IMR-90 (cell line): ENCODE measurements around the gene FLRT1. TPM values are rescaled to one million over a fixed set of nuclear protein-coding genes. Genes with fewer than 3 reads are reported as not detected.

Experiments used
- ATAC-seq: fragments of 200-7000 bp; cut with Tn5 transposase; 2 replicates; pipeline ENCODE4 v1.9.1; 2020; ENCODE audit warnings: low read depth, mild to moderate bottlenecking, moderate library complexity
- BruUV-seq: library from RNA; stranded (reverse); fragments of 400-500 nt; replicated peaks from 2 replicates; lab custom pipeline; 2021; lab: Mats Ljungman, UMichigan
- CTCF ChIA-PET: fragments of 300-600 bp; formaldehyde crosslinking; extraction: SDS; loops from one replicate; lab custom pipeline; 2021; ENCODE audit warnings: antibody characterized with exemption; lab: Yijun Ruan, JAX
- POLR2A ChIA-PET: fragments of 300-600 bp; sonication (Branson Sonifier 250); formaldehyde crosslinking; loops from one replicate; lab custom pipeline; 2022; ENCODE audit warnings: antibody characterized with exemption; ENCODE audit not compliant: unreplicated experiment; lab: Charles Lee
- DNase-seq: peaks from one replicate; pipeline ENCODE4 v3.0.0; 2013
- H2AFZ ChIP-seq: replicated peaks from 2 replicates; pipeline ENCODE3; 2013; ENCODE audit warnings: low read length, mild to moderate bottlenecking; ENCODE audit not compliant: poor library complexity
- H2AK5ac ChIP-seq: 2 replicates; pipeline ENCODE4 v1.6.1; 2013; ENCODE audit warnings: low read depth, low read length, inconsistent platforms
- H2AK9ac ChIP-seq: replicated peaks from 2 replicates; pipeline ENCODE3; 2013; ENCODE audit warnings: mild to moderate bottlenecking, low read depth, low read length, moderate library complexity; ENCODE audit not compliant: poor library complexity
- H2BK120ac ChIP-seq: 2 replicates; pipeline ENCODE4 v1.6.1; 2013; ENCODE audit warnings: low read depth, low read length, inconsistent platforms
- H2BK15ac ChIP-seq: 3 replicates; pipeline ENCODE4 v1.6.1; 2013; ENCODE audit warnings: low read depth, low read length, inconsistent platforms
- H2BK20ac ChIP-seq: 2 replicates; pipeline ENCODE4 v1.6.1; 2013; ENCODE audit warnings: low read depth, mild to moderate bottlenecking, inconsistent platforms, low read length, moderate library complexity
- H2BK5ac ChIP-seq: 2 replicates; pipeline ENCODE4 v1.6.1; 2013; ENCODE audit warnings: mild to moderate bottlenecking, low read depth, low read length, inconsistent platforms; ENCODE audit not compliant: poor library complexity, severe bottlenecking
- H3K14ac ChIP-seq: replicated peaks from 2 replicates; pipeline ENCODE4 v1.6.1; 2013; ENCODE audit warnings: low read depth, low read length, inconsistent platforms
- H3K18ac ChIP-seq: 2 replicates; pipeline ENCODE4 v1.6.1; 2013; ENCODE audit warnings: low read depth, low read length, control low read depth
- H3K23ac ChIP-seq: 2 replicates; pipeline ENCODE4 v1.6.1; 2013; ENCODE audit warnings: low read depth, low read length, inconsistent platforms
- H3K27ac ChIP-seq: 2 replicates; pipeline ENCODE4 v1.5.1; 2013; ENCODE audit warnings: mild to moderate bottlenecking, control low read depth, low read length; ENCODE audit not compliant: insufficient read depth
- H3K27me3 ChIP-seq: 2 replicates; pipeline ENCODE4 v1.6.1; 2013; ENCODE audit warnings: low read length; ENCODE audit not compliant: control insufficient read depth, insufficient read depth
- H3K36me3 ChIP-seq: 2 replicates; pipeline ENCODE4 v1.6.1; 2013; ENCODE audit warnings: low read length, mixed read lengths; ENCODE audit not compliant: control insufficient read depth, insufficient read depth
- H3K4ac ChIP-seq: 2 replicates; pipeline ENCODE4 v1.6.1; 2013; ENCODE audit warnings: low read depth, low read length, inconsistent platforms
- H3K4me1 ChIP-seq: 2 replicates; pipeline ENCODE4 v1.6.1; 2013; ENCODE audit warnings: low read length, mixed read lengths; ENCODE audit not compliant: control insufficient read depth, insufficient read depth
- H3K4me2 ChIP-seq: 2 replicates; pipeline ENCODE4 v1.6.1; 2013; ENCODE audit warnings: low read depth, mild to moderate bottlenecking, control low read depth, low read length, moderate library complexity
- H3K4me3 ChIP-seq: 2 replicates; pipeline ENCODE4 v1.5.1; 2013; ENCODE audit warnings: low read depth, mild to moderate bottlenecking, control low read depth, low read length, moderate library complexity; ENCODE audit not compliant: insufficient read depth
- H3K56ac ChIP-seq: 2 replicates; pipeline ENCODE4 v1.6.1; 2013; ENCODE audit warnings: low read length, inconsistent platforms; ENCODE audit not compliant: insufficient read depth; ENCODE audit errors: extremely low read depth
- H3K79me1 ChIP-seq, 2 experiments: 2 replicates each; pipeline ENCODE4 v1.6.1; 2013; ENCODE audit warnings: low read length in 2 of 2, inconsistent platforms in 1 of 2, low read depth in 1 of 2
- H3K9ac ChIP-seq: 2 replicates; pipeline ENCODE4 v1.6.1; 2013; ENCODE audit warnings: low read depth, low read length, control low read depth
- H3K9me1 ChIP-seq: 2 replicates; pipeline ENCODE4 v1.6.1; 2013; ENCODE audit warnings: low read length, inconsistent platforms; ENCODE audit not compliant: insufficient read depth
- H3K9me3 ChIP-seq: 2 replicates; pipeline ENCODE4 v1.6.1; 2013; ENCODE audit warnings: low read length; ENCODE audit not compliant: control insufficient read depth, insufficient read depth
- H4K20me1 ChIP-seq: 2 replicates; pipeline ENCODE4 v1.6.1; 2013; ENCODE audit warnings: low read length, inconsistent platforms; ENCODE audit not compliant: insufficient read depth
- H4K5ac ChIP-seq: 2 replicates; pipeline ENCODE4 v1.6.1; 2013; ENCODE audit warnings: mild to moderate bottlenecking, low read depth, low read length, control low read depth
- H4K8ac ChIP-seq, 2 experiments: 2 replicates each; pipeline ENCODE4 v1.6.1; 2013; ENCODE audit warnings: low read depth in 2 of 2, low read length in 2 of 2, control low read depth in 1 of 2, inconsistent platforms in 1 of 2
- H4K91ac ChIP-seq: 2 replicates; pipeline ENCODE4 v1.6.1; 2013; ENCODE audit warnings: low read depth, low read length, inconsistent platforms; ENCODE audit not compliant: insufficient read depth
- BHLHE40 ChIP-seq: fragments of 150-350 bp; IDR thresholded peaks from 2 replicates; pipeline ENCODE4 v1.6.1; 2016; ENCODE audit warnings: mild to moderate bottlenecking, low read depth, low read length
- CEBPB ChIP-seq: IDR thresholded peaks from 2 replicates; pipeline ENCODE4 v1.6.1; 2012; ENCODE audit warnings: low read depth, low read length, improper control_type of control experiment
- CHD1 ChIP-seq: IDR thresholded peaks from 2 replicates; pipeline ENCODE4 v1.6.1; 2012; ENCODE audit warnings: low read depth, low read length, improper control_type of control experiment
- MAFK ChIP-seq: IDR thresholded peaks from 2 replicates; pipeline ENCODE4 v1.6.1; 2012; ENCODE audit warnings: low read depth, low read length, improper control_type of control experiment
- MAZ ChIP-seq: IDR thresholded peaks from 2 replicates; pipeline ENCODE4 v1.6.1; 2012; ENCODE audit warnings: low read depth, mild to moderate bottlenecking, low read length, improper control_type of control experiment, moderate library complexity, borderline replicate concordance
- MXI1 ChIP-seq: IDR thresholded peaks from 2 replicates; pipeline ENCODE4 v1.6.1; 2012; ENCODE audit warnings: low read depth, mild to moderate bottlenecking, low read length, moderate library complexity, borderline replicate concordance
- NFE2L2 ChIP-seq: fragments of 150-350 bp; IDR thresholded peaks from 2 replicates; pipeline ENCODE4 v1.6.1; 2016; ENCODE audit warnings: low read depth, mild to moderate bottlenecking, low read length
- POLR2A ChIP-seq: IDR thresholded peaks from 2 replicates; pipeline ENCODE4 v1.6.1; 2012; ENCODE audit warnings: mild to moderate bottlenecking, low read depth, low read length
- RAD21 ChIP-seq: IDR thresholded peaks from 2 replicates; pipeline ENCODE4 v1.6.1; 2012; ENCODE audit warnings: low read length, improper control_type of control experiment
- RCOR1 ChIP-seq: IDR thresholded peaks from 2 replicates; pipeline ENCODE4 v1.6.1; 2012; ENCODE audit warnings: mild to moderate bottlenecking, low read length, improper control_type of control experiment; ENCODE audit not compliant: insufficient replicate concordance
- RFX5 ChIP-seq: IDR thresholded peaks from 2 replicates; pipeline ENCODE4 v1.8.0; 2012; ENCODE audit warnings: low read depth, mild to moderate bottlenecking, low read length, moderate library complexity
- SMC3 ChIP-seq: fragments of 150-350 bp; IDR thresholded peaks from 2 replicates; pipeline ENCODE4 v1.6.1; 2016; ENCODE audit warnings: low read depth, mild to moderate bottlenecking, antibody characterized with exemption, low read length, moderate library complexity
- WGBS, 2 experiments: methylation state at CpG; one replicate each; pipeline versions ENCODE4 v1.1.5 to v1.1.7; 2013; ENCODE audit warnings: missing lambda C conversion rate in 2 of 2; ENCODE audit not compliant: insufficient read length in 1 of 2; ENCODE audit errors: extremely low coverage in 2 of 2; 5-methylcytosine and 5-hydroxymethylcytosine counted together
- dilution Hi-C: fragments of 300-500 bp; cut with HindIII; formaldehyde crosslinking; loops from one replicate; pipeline ENCODE4 v1.14.3; 2018; ENCODE audit warnings: low sequenced_read_pairs; ENCODE audit not compliant: unreplicated experiment
- in situ Hi-C: fragments of 300-500 bp; cut with MboI; formaldehyde crosslinking; loops from 3 replicates; pipeline ENCODE4 v1.14.3; 2019; ENCODE audit warnings: low sequenced_read_pairs, inconsistent platforms, mixed read lengths
- intact Hi-C: fragments of 100-400 bp; cut with micrococcal nuclease; formaldehyde crosslinking; loops from 2 replicates; pipeline ENCODE4 v1.10.0; 2022
- polyA plus RNA-seq, 3 experiments: library from polyadenylated mRNA; depleted of rRNA; stranded (reverse); fragments of >200 nt; gene quantifications; 2 replicates each; pipeline ENCODE4 v1.2.3, GENCODE V29; 2012; ENCODE audit warnings: low replicate concordance in 1 of 3
- total RNA-seq: library from RNA; depleted of rRNA; stranded (reverse); fragments of >200 nt; gene quantifications from 2 replicates; pipeline ENCODE4 v1.2.3, GENCODE V29; 2012
- TF ChIP-seq, protein P1 (sequence below): fragments of 150-350 bp; IDR thresholded peaks from 2 replicates; pipeline ENCODE4 v1.6.1; 2016; ENCODE audit warnings: low read depth, mild to moderate bottlenecking, low read length, moderate library complexity, borderline replicate concordance
- TF ChIP-seq, protein P2 (sequence below): conservative IDR thresholded peaks from 2 replicates; pipeline ENCODE4 v1.5.1; 2012; ENCODE audit warnings: mild to moderate bottlenecking, low read depth, low read length, improper control_type of control experiment
- TF ChIP-seq, protein P3 (sequence below): fragments of 150-350 bp; IDR thresholded peaks from 2 replicates; pipeline ENCODE4 v1.6.1; 2017; ENCODE audit warnings: mild to moderate bottlenecking, antibody characterized with exemption, low read length, low read depth

FLRT1 gene
- total and polyA plus RNA-seq, 2 of the 4 experiments (the other 2 are of a cell fraction) = under 0.01 to 0.07 TPM

DNA sequence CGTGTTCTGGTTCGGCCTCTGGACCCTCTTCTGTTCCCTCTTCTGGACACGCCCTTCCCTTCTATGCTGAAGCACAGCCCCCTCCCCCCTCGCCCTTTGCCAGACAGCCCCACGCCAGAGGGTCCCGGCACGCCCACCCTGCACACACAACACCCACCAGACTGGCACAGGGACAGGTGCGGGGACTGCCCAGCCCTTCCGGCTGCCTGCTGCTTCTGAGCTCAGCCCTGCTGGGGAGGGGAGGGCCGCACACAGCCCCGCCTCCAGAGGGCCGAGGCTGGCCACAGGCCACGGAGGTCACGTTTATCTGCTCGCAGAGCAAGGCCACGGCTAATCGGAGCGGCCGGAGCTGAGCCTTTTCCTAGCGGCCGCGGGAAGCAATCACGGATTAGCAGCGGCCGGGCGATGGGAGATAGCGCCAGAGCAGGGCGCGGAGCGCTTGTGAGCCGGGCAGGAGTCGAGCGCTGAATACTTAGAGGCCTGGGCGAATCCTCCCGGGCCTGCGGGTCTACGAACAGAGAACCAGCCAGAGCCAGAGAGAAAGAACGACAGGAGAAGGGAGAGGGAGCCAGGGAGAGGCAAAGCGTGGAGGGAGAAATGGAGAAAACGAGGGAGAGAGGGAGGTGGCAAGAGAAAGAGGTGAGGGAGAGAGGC lies 28.0 kb upstream of the FLRT1 start:
- Histone ChIP-seq H3K4me3 (no peak overlapping the region), H2BK20ac (no peak overlapping the region), H3K56ac (no peak overlapping the region), H2BK5ac (no peak overlapping the region), H3K4me2 (peak overlapping the region; percentile 57), H3K79me1 (no peaks in the 10 kb centered on the region), H3K9me3 (no peaks in the 10 kb centered on the region), H2BK15ac (no peak overlapping the region; the same call in 2 of the 3 replicates), H3K23ac (no peak overlapping the region), H3K4ac (peak overlapping the region; percentile 37), H2AK9ac (peak overlapping the region; percentile 60), H2AFZ (peak overlapping the region; percentile 89), H4K8ac (peak overlapping the region in 1 of 2 experiments; percentile 62; a peak in 2 of 4 replicates), H3K27me3 (no peaks in the 10 kb centered on the region), H4K91ac (peak overlapping the region; percentile 17; the same call in 1 of the 2 replicates), H4K20me1 (no peaks in the 10 kb centered on the region), H4K5ac (no peak overlapping the region), H3K14ac (peak overlapping the region; percentile 12), H3K36me3 (no peaks in the 10 kb centered on the region), H2AK5ac (peak overlapping the region; percentile 29; the same call in 1 of the 2 replicates), H3K27ac (no peak overlapping the region), H3K9ac (peak overlapping the region; percentile 42), H3K18ac (no peak overlapping the region), H3K4me1 (peaks cover 10% of the 10 kb centered on the region), H2BK120ac (peak overlapping the region; percentile 6; the same call in 1 of the 2 replicates), H3K9me1 (no peaks in the 10 kb centered on the region)
- in situ Hi-C loops (no loop called here), dilution Hi-C loops (no loop called here), intact Hi-C loops (loop anchor here (10.0 kb wide), 1 partner anchor 297 kb away; the partner anchor contains the start of genes CATSPERZ and ESRRA)
- ATAC-seq = peak; percentile 77
- POLR2A ChIA-PET = no interaction called here
- no peak for DNase-seq
- no TSS peak for BruUV-seq
- TF ChIP-seq POLR2A (no peak), RAD21 (no peak), RCOR1 (no peak), CEBPB (no peak), MAFK (no peak), MAZ (no peak), RFX5 (no peak), SMC3 (no peak), BHLHE40 (no peak), NFE2L2 (no peak), CHD1 (no peak), MXI1 (no peak)
- TF ChIP-seq, protein P1, sequence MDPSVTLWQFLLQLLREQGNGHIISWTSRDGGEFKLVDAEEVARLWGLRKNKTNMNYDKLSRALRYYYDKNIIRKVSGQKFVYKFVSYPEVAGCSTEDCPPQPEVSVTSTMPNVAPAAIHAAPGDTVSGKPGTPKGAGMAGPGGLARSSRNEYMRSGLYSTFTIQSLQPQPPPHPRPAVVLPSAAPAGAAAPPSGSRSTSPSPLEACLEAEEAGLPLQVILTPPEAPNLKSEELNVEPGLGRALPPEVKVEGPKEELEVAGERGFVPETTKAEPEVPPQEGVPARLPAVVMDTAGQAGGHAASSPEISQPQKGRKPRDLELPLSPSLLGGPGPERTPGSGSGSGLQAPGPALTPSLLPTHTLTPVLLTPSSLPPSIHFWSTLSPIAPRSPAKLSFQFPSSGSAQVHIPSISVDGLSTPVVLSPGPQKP = no peak
- TF ChIP-seq, protein P2, sequence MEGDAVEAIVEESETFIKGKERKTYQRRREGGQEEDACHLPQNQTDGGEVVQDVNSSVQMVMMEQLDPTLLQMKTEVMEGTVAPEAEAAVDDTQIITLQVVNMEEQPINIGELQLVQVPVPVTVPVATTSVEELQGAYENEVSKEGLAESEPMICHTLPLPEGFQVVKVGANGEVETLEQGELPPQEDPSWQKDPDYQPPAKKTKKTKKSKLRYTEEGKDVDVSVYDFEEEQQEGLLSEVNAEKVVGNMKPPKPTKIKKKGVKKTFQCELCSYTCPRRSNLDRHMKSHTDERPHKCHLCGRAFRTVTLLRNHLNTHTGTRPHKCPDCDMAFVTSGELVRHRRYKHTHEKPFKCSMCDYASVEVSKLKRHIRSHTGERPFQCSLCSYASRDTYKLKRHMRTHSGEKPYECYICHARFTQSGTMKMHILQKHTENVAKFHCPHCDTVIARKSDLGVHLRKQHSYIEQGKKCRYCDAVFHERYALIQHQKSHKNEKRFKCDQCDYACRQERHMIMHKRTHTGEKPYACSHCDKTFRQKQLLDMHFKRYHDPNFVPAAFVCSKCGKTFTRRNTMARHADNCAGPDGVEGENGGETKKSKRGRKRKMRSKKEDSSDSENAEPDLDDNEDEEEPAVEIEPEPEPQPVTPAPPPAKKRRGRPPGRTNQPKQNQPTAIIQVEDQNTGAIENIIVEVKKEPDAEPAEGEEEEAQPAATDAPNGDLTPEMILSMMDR = no peak
- TF ChIP-seq, protein P3, sequence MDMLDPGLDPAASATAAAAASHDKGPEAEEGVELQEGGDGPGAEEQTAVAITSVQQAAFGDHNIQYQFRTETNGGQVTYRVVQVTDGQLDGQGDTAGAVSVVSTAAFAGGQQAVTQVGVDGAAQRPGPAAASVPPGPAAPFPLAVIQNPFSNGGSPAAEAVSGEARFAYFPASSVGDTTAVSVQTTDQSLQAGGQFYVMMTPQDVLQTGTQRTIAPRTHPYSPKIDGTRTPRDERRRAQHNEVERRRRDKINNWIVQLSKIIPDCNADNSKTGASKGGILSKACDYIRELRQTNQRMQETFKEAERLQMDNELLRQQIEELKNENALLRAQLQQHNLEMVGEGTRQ = no peak
- CTCF ChIA-PET = interaction anchor here (1.4 to 1.5 kb wide), 2 partner anchors 140 to 141 kb away, joined by 3 to 4 read pairs; no protein-coding TSS in a partner anchor
- 16% methylated on average over 29 of the region's 40 CpGs; no CpG with 5 or more reads in 1 of the 2 experiments for WGBS, 2 experiments
